AML-193 (cell line): ENCODE data around the gene OSBPL5.

Source experiments
- DNase-seq, 2 experiments: peaks; one replicate each; lab custom pipeline; 2025; lab: John Stamatoyannopoulos, UW

OSBPL5 gene

GRCh38 chr11:3051196-3052108 is 113.7 kb downstream of the OSBPL5 start:
- no peak for DNase-seq

GRCh38 chr11:3050386-3051195 is 114.5 kb downstream of the OSBPL5 start:
- DNase-seq = no peak

- peak; percentile 93 to 95 for DNase-seq
Observed at GRCh38 chr11:3049430-3050243, 115.5 kb downstream of the OSBPL5 start.

GRCh38 chr11:3047637-3048036 is 117.5 kb downstream of the OSBPL5 start:
- no peak for DNase-seq

GRCh38 chr11:3046641-3047040 is 118.5 kb downstream of the OSBPL5 start:
- DNase-seq = no peak

GRCh38 chr11:3046190-3046589 is 118.9 kb downstream of the OSBPL5 start:
- DNase-seq = no peak

- DNase-seq = no peak
Observed at GRCh38 chr11:3044915-3045314, 120.2 kb downstream of the OSBPL5 start.

- no peak for DNase-seq
Observed at GRCh38 chr11:3044004-3044403, 121.1 kb downstream of the OSBPL5 start.

GRCh38 chr11:3043315-3043871 is 121.7 kb downstream of the OSBPL5 start:
- DNase-seq = no peak

GRCh38 chr11:3042496-3043314 is 122.4 kb downstream of the OSBPL5 start:
- DNase-seq = no peak

GRCh38 chr11:3041699-3042441 is 123.2 kb downstream of the OSBPL5 start:
- no peak for DNase-seq

GRCh38 chr11:3040881-3041280 is 124.2 kb downstream of the OSBPL5 start:
- DNase-seq = no peak

GRCh38 chr11:3037945-3038271 is 127.2 kb downstream of the OSBPL5 start:
- no peak for DNase-seq
